Hindlimb muscle (tissue), 1 donor: ENCODE measurements around the gene ST3GAL3. TPM values are rescaled to one million over a fixed set of nuclear protein-coding genes. Genes with fewer than 3 reads are reported as not detected.

Experiments
- DNase-seq: peaks from one replicate; pipeline ENCODE4 v3.0.0-alpha.2; 2013
- polyA plus RNA-seq: library from polyadenylated mRNA; unstranded; fragments of 120-200 nt; gene quantifications from one replicate; pipeline ENCODE4 v1.2.1, GENCODE V29; 2013; ENCODE audit not compliant: insufficient read length

Gene ST3GAL3
- polyA plus RNA-seq, 1 donor, result 36.4 TPM

GRCh38 chr1:43853161-43853921 lies 146.0 kb downstream of the ST3GAL3 start:
- no peak for DNase-seq

- no peak for DNase-seq
These were observed 147.1 kb downstream of the ST3GAL3 start for GRCh38 chr1:43854473-43854872.

DNA sequence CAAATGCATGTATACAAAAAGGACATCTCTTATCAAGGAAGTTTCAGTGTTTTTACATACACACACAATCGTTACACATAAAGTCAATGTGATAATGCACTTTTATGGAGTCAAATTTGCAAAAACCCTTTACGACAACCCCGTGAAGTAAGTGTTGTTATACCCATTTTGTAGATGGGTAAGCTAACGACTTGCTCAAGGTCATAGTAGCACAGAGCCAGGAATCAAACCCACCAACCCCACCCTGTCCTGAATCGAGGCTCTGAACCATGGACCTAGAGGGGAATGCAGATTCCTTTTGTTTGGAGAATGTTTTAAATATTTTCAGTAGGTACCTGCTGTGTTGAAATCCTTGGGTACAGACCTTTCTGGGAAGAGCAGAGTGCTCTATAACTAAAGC lies 148.9 kb downstream of the ST3GAL3 start:
- DNase-seq, result no peak

GRCh38 chr1:43857163-43857562 lies 149.8 kb downstream of the ST3GAL3 start:
- no peak for DNase-seq

GRCh38 chr1:43858324-43858723 lies 151.0 kb downstream of the ST3GAL3 start:
- DNase-seq, result no peak

DNA sequence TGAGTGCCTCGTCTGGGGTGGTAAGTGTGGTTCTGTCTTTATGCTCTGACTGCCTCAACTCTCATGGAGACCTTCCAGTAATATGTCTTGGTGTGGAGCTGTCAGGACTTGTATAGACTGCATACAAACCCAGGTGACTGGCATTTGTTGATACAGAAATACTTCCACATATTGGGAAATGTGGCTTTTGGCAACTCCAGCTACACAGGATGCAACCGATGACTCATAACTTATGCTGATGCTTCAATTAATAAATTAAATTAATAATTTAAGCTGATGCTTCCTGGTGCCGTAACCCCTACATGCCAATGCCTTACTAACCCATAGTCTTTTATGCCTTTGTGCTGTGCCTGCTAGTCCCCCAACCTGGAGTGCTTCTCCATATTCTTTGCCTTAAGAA lies 154.0 kb downstream of the ST3GAL3 start:
- DNase-seq, result no peak

DNA sequence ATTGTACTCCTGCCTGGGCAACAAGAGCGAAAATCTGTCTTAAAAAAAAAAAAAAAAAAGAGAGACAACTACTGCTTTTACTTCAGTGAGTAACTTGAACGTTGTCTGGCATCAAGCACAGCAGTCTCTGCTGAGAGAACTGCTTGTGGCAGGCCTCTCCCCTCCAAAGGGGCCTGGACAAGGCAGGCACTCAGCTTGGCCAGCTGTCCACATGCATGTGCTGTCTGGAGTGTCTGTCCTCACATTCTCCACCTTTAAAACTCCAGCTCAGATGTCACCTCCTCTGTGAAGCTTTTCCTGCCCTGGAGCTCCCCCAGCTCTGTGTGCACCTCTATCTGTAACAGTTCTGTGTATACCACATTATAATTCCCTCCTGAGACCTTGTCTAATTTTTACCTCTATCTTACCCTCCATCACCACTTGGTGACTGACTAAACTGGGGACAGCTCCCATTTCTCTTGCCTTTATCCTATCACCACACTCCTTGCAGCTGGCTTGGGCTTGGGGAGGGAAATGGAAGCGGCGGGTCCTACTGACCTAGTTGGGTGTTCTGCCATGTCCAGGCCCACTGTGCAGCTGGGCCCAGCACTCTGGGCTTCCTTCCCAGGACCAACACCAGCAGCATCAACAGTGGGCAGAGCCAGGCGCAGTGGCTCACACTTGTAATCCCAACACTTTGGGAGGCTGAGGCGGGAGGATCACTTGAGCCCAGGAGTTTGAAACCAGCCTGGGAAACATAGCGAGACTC lies 154.8 kb downstream of the ST3GAL3 start:
- DNase-seq, result no peak

- no peak for DNase-seq
These were observed 157.0 kb downstream of the ST3GAL3 start for GRCh38 chr1:43864111-43865045.

DNA sequence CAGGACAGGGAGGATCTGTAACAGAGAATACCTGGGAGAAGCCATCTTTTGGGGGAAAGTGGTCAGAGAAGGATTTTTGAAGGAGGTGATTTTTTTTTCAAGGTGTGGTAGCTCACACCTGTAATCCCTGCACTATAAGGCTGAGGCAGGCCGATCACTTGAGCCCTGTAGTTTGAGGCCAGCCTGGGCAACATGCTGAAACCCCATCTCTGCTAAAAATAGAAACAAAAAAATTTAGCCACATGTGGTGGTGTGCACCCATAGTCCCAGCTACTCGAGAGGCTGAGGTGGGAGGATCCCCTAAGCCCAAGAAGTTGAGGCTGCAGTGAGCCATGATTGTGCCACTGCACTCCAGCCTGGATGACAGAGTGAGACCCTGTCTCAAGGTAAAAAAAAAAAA lies 158.9 kb downstream of the ST3GAL3 start:
- no peak for DNase-seq

DNA sequence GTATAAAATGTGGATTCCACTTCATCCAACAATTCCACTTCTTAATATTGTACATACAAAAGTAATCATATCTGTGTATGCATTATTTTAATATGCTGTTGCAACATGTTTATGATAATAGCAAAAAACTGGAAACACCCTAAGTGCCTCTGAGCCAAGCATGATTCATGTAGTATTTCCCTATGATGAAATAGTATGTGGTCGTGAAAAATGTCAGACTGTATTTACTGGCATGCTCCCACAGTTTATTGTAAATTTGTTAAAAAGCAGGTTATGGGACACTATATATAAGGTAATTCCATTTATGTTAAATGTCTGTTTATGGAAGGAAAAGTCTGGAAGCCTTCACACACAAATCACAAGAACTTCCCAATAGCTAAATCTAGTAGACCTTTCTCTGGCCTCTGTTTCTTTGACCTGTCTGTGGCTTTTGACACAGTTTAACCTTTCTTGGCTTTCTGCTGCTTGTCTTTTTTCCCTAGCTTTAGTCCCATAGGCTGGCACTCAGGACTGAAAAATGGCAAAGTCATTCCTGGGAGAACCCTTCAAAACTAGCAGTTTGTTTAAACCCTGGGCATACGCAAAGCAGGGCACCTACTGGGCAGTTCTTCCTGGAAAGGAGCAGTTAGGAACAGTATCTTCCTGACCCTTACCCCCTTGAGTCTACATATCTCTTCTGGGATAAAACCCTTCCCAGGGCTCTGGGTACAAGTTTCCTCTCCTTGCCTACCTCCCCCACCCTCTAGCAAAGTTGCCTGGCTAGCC lies 160.8 kb downstream of the ST3GAL3 start:
- DNase-seq, result no peak

GRCh38 chr1:43868741-43869067 lies 161.4 kb downstream of the ST3GAL3 start:
- peak; percentile 38 for DNase-seq

DNA sequence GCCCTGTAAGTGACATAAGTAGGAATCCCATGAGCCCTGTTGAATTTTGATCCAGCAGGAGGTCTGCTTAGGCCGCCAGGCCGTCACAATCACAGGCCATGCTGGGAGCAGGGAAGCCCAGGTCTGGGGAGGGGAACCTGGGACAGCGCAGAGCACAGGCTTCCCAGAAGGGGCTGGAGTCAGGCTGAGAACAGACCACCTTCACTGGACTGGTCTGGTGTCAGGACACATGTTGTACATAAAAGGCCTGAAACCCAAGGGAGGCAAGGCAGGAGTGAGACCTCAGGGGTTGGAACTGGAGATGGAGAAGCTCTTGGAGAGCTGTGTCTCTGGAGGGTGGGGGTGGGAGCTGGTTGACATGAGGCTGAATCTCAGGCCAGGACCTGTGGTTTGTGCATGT lies 163.0 kb downstream of the ST3GAL3 start:
- DNase-seq, result no peak

- DNase-seq, result no peak
These were observed 164.0 kb downstream of the ST3GAL3 start for GRCh38 chr1:43871181-43871910.

- no peak for DNase-seq
These were observed 164.9 kb downstream of the ST3GAL3 start for GRCh38 chr1:43872280-43872679.

- DNase-seq, result no peak
These were observed 166.5 kb downstream of the ST3GAL3 start for GRCh38 chr1:43873851-43874250.

GRCh38 chr1:43874716-43875115 lies 167.4 kb downstream of the ST3GAL3 start:
- DNase-seq, result no peak

DNA sequence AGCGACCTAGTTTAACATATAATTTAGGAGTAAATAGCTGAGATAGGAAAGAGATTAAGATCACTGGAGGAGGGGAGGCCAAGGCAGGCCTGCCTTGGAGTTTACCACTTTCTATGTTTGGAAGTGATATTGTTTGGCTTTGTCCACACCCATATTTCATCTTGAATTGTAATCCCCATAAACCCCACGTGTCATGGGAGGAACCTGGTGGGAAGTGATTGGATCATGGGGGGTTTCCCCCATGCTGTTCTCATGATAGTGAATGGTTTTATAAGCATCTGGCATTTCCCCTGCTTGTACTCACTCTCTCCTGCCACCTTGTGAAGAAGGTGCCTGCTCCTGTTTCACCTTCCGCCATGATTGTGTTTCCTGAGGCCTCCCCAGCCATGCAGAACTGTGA lies 168.0 kb downstream of the ST3GAL3 start:
- no peak for DNase-seq

GRCh38 chr1:43877101-43877500 lies 169.8 kb downstream of the ST3GAL3 start:
- DNase-seq, result no peak

- no peak for DNase-seq
These were observed 171.1 kb downstream of the ST3GAL3 start for GRCh38 chr1:43878440-43878839.

GRCh38 chr1:43878854-43879253 lies 171.5 kb downstream of the ST3GAL3 start:
- no peak for DNase-seq

- DNase-seq, result no peak
These were observed 172.1 kb downstream of the ST3GAL3 start for GRCh38 chr1:43879414-43879813.

- no peak for DNase-seq
These were observed 172.7 kb downstream of the ST3GAL3 start for GRCh38 chr1:43879996-43880395.
